GM21528 (cell line): ENCODE measurements around the gene EXOSC6.
"Not testable (repeated sequence)": the region's sequence is repeated elsewhere in the genome, so short reads cannot be mapped to it uniquely, and the experiment has no call there.

Source experiments
- ATAC-seq: cut with Tn5 transposase; IDR thresholded peaks from one replicate; pipeline ENCODE4 v1.9.1; 2021; ENCODE audit warnings: mild to moderate bottlenecking, moderate library complexity; ENCODE audit not compliant: unreplicated experiment, low FRiP score

EXOSC6 gene

GRCh38 chr16:70203508-70203907 lies 48.2 kb downstream of the EXOSC6 start:
- not testable (repeated sequence) for ATAC-seq

GRCh38 chr16:70200063-70200462 lies 51.7 kb downstream of the EXOSC6 start:
- ATAC-seq = not testable (repeated sequence)

GRCh38 chr16:70199170-70199569 lies 52.6 kb downstream of the EXOSC6 start:
- not testable (repeated sequence) for ATAC-seq

- ATAC-seq = not testable (repeated sequence)
Observed at GRCh38 chr16:70198666-70199065, 53.1 kb downstream of the EXOSC6 start.

GRCh38 chr16:70198230-70198629 lies 53.5 kb downstream of the EXOSC6 start:
- not testable (repeated sequence) for ATAC-seq

- ATAC-seq = not testable (repeated sequence)
Observed at GRCh38 chr16:70197611-70198010, 54.1 kb downstream of the EXOSC6 start.
